ENCODE data around the gene ZNF367.
"Not testable (repeated sequence)": the region's sequence is repeated elsewhere in the genome, so short reads cannot be mapped to it uniquely, and the experiment has no call there.

ZNF367 gene

GRCh38 chr9:96363175-96363967, 54.8 kb downstream of the ZNF367 start:
- in situ Hi-C loops (cut with MboI; ENCODE audit: low sequenced_read_pairs) = no loop called here

- in situ Hi-C loops (cut with MboI; ENCODE audit: low sequenced_read_pairs) = not testable (repeated sequence)
Observed at GRCh38 chr9:96362119-96362518, 56.1 kb downstream of the ZNF367 start.

DNA sequence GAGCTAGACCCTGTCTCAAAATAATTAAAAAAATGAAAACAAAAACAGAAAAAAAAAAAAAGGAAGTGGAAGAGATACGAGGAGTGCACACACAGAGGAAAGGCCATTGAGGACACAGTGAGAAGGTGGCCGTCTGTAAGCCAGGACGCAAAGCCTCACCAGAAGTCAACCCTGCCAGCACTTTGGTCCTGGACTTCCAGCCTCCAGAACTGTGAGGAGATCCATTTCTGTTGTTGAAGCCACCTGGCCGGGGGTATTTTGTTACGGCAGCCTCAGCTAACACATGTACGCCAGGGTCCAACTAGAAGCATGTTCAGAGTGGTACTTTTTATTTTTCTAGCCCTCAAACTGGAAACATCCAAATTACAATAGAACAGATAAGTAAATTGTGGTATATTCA, 56.5 kb downstream of the ZNF367 start:
- in situ Hi-C loops (cut with MboI; ENCODE audit: low sequenced_read_pairs) = no loop called here

DNA sequence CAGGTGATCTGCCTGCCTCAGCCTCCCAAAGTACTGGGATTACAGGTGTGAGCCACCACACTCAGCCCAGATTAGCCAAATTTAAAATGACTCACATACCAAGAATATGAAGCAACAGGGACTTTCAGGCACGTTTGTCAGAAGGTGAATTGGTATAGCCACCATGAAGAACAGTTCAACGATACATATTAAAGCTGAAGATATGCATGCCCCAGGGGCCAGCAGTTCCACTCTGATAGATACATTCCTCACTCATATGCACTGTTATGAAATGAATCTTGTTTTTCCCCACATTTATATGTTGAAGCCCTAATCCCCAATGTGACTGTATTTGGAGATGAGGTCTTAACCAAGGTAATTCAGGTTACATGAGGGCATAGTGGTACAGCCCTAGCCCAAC, 57.2 kb downstream of the ZNF367 start:
- in situ Hi-C loops (cut with MboI; ENCODE audit: low sequenced_read_pairs) = no loop called here

DNA sequence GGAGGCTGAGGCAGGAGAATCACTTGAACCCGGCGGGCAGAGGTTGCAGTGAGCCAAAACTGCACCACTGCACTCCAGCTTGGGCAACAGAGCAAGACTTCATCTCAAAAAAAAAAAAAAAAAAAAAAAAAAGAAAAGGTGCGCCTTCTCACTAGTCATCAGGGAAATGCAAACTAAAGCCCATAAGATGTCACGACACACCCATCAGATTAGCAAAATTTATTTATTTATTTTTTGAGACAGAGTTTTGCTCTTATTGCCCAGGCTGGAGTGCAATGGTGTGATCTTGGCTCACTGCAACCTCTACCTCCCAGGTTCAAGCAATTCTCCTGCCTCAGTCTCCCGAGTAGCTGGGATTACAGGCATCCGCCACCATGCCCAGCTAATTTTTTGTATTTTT, 57.6 kb downstream of the ZNF367 start:
- in situ Hi-C loops (cut with MboI; ENCODE audit: low sequenced_read_pairs) = not testable (repeated sequence)

DNA sequence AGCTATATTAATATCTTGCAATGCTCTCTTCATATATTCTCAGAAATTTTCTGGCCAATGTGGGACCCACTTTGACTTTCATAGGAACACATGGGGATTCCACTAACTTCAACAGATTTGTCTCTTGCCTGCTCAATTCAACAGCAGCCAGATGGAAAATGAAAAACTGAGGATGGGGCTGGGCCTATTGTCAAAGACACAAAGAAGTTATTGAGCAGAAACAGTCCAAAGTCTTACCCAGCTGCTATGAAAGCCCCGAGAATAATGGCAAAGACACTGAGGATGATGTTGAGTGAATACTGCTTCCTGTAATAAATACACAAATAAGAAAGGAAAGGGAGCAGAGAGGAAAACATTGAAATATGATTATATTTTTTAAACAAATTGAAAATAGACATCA, 67.3 kb downstream of the ZNF367 start:
- in situ Hi-C loops (cut with MboI; ENCODE audit: low sequenced_read_pairs) = no loop called here

- in situ Hi-C loops (cut with MboI; ENCODE audit: low sequenced_read_pairs) = no loop called here
Observed at GRCh38 chr9:96348261-96348660, 69.9 kb downstream of the ZNF367 start.

- in situ Hi-C loops (cut with MboI; ENCODE audit: low sequenced_read_pairs) = no loop called here
Observed at GRCh38 chr9:96345551-96345950, 72.6 kb downstream of the ZNF367 start.

DNA sequence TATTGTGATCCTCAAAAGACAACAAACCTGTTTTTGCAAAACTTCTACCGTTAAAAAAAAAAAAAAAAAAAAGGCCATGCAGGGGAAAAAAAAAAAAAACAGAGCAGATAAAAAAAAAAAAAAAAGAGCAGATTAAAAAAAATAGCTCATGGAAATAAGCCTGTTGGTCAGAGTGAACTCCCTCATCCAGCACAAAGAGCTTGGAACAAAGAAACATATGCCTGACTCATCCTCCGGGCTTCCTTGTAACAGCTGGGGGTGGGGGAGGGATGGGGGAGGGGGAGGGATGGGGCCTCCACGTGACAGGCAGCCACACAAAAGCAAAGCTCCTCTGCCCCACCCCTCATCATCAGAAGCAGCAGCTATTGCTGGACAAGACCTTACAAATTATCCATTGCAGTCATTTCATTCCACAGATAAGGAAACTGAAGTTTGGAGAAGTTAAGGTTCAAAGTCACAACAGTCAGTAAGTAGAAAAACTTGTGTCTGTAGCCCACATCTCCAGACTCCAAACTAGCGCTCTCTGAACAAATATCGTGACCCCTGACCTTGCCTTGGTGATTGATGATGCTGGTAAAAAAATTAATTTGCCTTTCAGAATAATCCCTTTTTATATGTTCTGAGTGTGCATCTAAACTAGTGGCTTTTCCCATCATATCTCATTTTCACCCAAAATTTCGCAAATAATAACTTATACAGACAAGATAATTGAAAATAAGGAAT, 73.6 kb downstream of the ZNF367 start:
- in situ Hi-C loops (cut with MboI; ENCODE audit: low sequenced_read_pairs) = no loop called here

- in situ Hi-C loops (cut with MboI; ENCODE audit: low sequenced_read_pairs) = no loop called here
Observed at GRCh38 chr9:96343515-96344360, 74.4 kb downstream of the ZNF367 start.

GRCh38 chr9:96342571-96343245, 75.5 kb downstream of the ZNF367 start:
- in situ Hi-C loops (cut with MboI; ENCODE audit: low sequenced_read_pairs) = no loop called here

DNA sequence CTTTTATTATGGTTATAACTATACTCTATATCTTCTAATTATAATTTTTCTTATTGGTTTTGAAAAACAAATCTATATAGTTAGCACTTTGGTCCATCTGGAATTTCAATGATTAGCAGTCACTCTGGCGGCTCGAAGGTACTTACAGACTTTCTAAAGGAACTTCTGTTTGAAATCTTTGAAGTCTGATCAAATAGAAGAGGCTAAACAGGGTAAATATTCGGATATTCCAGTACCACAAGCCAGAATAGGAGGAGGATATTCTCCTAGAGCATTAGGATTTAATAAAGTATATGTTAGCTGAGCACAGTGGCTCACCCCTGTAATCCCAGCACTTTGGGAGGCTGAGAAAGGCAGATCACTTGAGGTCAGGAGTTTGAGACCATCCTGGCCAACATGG, 77.5 kb downstream of the ZNF367 start:
- in situ Hi-C loops (cut with MboI; ENCODE audit: low sequenced_read_pairs) = no loop called here

DNA sequence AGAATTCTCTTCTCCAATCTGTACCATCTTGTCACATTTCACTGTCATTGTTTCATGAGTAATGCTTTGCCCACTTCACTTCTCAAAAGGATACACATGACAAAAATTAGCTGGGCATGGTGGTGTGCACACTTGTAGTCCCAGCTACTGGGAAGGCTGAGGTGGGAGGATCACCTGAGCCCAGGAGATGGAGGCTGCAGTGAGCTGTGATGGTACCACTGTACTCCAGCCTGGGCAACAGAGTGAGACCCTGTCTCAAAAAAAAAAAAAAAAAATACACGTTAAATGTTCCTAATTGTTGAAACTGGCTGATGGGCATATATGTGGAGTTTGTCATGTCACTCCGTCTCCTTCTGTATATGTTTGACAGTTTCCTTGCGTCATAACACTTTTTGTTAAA, 79.9 kb downstream of the ZNF367 start:
- in situ Hi-C loops (cut with MboI; ENCODE audit: low sequenced_read_pairs) = no loop called here
